ENCODE measurements around the gene PTGER4. TPM values are rescaled to one million over a fixed set of nuclear protein-coding genes. Genes with fewer than 3 reads are reported as not detected.

PTGER4 gene
- total RNA-seq, 1 donor from 2014 or later = 5.6 TPM

DNA sequence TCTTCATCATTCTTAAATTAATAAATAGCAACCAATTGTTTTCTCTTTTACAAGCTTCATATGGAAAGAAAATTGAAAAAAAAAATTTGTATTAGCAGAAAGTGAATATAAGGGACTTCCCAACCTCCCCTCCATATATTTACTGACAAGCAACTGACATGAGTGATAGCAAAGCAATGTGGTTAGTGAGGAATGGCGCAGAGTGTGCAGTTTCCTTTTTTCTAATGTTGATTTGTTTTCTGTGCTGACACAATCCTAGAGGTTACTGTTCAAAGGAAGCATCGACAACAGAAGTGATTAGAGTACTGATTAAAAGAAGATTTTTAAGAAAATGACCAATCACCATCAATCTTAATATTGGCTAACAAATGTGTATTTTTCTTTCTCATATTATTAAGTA is 1.7 kb upstream of the PTGER4 start:
- no peak overlapping the region for H3K4me3 Mint-ChIP-seq (ENCODE audit: low read depth)
- no peak for DNase-seq (ENCODE audit: low spot score, unreplicated experiment)
- H3K9me3 Mint-ChIP-seq (ENCODE audit: low read depth) = no peaks in the 10 kb centered on the region
- H3K27me3 Mint-ChIP-seq = peaks cover 25% of the 10 kb centered on the region
- peaks cover 36% of the 10 kb centered on the region for H3K4me1 Mint-ChIP-seq (ENCODE audit: low read depth)
- no peak overlapping the region for H3K27ac Mint-ChIP-seq
- TF ChIP-seq, protein P1, sequence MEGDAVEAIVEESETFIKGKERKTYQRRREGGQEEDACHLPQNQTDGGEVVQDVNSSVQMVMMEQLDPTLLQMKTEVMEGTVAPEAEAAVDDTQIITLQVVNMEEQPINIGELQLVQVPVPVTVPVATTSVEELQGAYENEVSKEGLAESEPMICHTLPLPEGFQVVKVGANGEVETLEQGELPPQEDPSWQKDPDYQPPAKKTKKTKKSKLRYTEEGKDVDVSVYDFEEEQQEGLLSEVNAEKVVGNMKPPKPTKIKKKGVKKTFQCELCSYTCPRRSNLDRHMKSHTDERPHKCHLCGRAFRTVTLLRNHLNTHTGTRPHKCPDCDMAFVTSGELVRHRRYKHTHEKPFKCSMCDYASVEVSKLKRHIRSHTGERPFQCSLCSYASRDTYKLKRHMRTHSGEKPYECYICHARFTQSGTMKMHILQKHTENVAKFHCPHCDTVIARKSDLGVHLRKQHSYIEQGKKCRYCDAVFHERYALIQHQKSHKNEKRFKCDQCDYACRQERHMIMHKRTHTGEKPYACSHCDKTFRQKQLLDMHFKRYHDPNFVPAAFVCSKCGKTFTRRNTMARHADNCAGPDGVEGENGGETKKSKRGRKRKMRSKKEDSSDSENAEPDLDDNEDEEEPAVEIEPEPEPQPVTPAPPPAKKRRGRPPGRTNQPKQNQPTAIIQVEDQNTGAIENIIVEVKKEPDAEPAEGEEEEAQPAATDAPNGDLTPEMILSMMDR (IDR thresholded peaks at IDR 0.05; ENCODE audit: unreplicated experiment) = no peak
- H3K36me3 Mint-ChIP-seq (ENCODE audit: insufficient read depth) = no peaks in the 10 kb centered on the region

DNA sequence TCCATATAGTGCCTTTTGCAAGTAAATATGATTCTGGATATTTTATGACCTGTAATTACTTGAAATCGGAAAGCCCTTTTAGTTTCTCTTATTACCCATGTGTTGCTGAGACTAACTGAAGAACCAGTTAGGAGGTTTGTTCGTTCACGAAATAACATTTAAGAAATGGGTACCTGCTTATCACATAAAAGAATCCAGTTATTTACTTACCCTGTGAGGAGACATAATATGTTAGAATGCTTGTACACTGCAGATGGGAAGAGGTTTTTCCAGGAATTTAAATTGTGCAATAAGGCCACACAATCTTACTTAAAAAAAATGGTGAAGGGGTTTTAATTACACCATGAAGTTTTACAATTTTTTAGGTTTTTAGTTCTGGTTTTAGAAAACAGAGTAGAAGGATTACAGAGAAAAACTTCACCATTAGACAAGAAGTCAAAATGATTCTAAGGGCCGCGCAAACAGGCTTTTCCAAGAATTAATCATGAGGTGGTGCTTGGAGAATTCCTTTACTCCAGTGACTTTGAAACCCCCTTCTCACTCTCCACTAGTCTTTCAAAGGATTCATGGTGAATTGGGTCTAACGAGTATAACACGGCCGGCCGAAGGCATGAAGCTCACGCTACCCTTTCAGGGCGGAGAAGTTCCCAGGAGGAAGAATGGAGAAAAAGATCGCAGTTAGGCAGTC is 1.1 kb upstream of the PTGER4 start:
- Mint-ChIP-seq H3K4me1 (ENCODE audit: low read depth) (peaks cover 36% of the 10 kb centered on the region), H3K9me3 (ENCODE audit: low read depth) (no peaks in the 10 kb centered on the region), H3K27me3 (peaks cover 27% of the 10 kb centered on the region), H3K27ac (peak overlapping the region; percentile 92), H3K4me3 (ENCODE audit: low read depth) (peak overlapping the region; percentile 87), H3K36me3 (ENCODE audit: insufficient read depth) (no peaks in the 10 kb centered on the region)
- DNase-seq (ENCODE audit: low spot score, unreplicated experiment) = no peak
- TF ChIP-seq, protein P1 (IDR thresholded peaks at IDR 0.05; ENCODE audit: unreplicated experiment) = no peak

DNA sequence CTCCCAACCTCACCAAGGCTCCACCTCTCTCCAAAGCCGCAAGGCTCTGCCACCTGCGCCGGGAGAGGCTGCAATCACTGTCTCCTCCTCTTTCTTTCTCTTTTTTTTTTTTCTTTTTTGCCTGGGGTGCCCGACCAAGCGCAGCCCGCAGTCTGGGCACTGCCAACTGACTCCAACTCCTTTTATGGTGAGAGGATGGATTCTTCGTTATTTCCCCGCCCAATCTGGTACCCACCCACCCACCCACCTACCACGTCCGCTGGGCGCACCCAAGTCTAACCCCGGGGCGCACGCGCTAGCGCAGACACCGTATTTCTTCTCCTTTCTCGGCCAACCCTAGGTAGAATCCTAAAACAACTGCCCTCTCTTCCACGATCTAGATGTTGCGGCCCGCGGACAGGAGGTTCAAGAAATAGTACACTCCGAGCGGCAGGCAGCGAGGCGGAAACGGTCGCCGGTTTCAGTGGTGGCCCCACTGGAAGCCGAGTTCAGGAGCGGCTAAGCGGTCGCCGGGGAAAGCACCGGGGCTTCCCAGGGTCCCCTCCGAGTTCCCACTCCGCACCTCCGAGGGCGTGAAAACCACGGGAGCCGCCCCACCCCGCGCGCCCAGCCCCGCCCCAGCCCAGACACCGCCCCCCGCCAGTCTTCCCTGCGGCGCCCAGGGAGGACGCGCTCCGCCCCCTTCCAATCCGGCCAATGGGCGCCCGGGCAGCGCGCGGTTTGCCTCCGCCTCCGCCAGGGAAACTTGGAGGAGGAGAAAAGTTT is 385 bp upstream of the PTGER4 start:
- DNase-seq (ENCODE audit: low spot score, unreplicated experiment) = peak; percentile 88
- no peaks in the 10 kb centered on the region for H3K9me3 Mint-ChIP-seq (ENCODE audit: low read depth)
- peaks cover 27% of the 10 kb centered on the region for H3K27me3 Mint-ChIP-seq
- TF ChIP-seq, protein P1 (IDR thresholded peaks at IDR 0.05; ENCODE audit: unreplicated experiment) = no peak
- peak overlapping the region; percentile 87 for H3K4me3 Mint-ChIP-seq (ENCODE audit: low read depth)
- H3K4me1 Mint-ChIP-seq (ENCODE audit: low read depth) = peaks cover 40% of the 10 kb centered on the region
- peak overlapping the region; percentile 94 for H3K27ac Mint-ChIP-seq
- H3K36me3 Mint-ChIP-seq (ENCODE audit: insufficient read depth) = no peaks in the 10 kb centered on the region

GRCh38 chr5:40680741-40681362 is 1.1 kb downstream of the PTGER4 start:
- Mint-ChIP-seq H3K36me3 (ENCODE audit: insufficient read depth) (no peaks in the 10 kb centered on the region), H3K27me3 (peaks cover 27% of the 10 kb centered on the region), H3K9me3 (ENCODE audit: low read depth) (no peaks in the 10 kb centered on the region), H3K27ac (peak overlapping the region; percentile 66), H3K4me1 (ENCODE audit: low read depth) (peaks cover 47% of the 10 kb centered on the region), H3K4me3 (ENCODE audit: low read depth) (peak overlapping the region; percentile 87)
- TF ChIP-seq, protein P1 (IDR thresholded peaks at IDR 0.05; ENCODE audit: unreplicated experiment) = peak; percentile 52
- peak; percentile 19 for DNase-seq (ENCODE audit: low spot score, unreplicated experiment)
